Measurements from ENCODE around the gene HAP1.

DNA sequence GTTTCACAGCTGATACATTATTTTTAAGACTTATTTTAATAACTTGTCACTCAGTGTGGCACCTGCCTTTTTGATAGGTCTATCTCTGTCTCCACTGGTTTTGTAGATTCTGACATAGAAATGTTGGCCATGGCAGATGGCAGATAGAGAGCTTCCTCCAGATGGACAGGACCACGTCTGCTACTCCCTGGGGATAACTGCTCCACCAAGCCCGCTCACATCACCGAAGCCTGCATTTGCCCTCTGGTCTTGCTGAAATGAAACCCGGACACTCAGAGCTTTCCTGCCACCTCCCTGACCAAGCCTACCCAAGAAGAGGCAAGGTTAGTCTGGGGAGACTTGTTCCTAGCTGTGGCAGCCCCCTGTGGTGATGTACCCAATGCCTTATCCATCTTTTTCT, 16.4 kb upstream of the HAP1 start:
- TF ChIP-seq, protein P1, sequence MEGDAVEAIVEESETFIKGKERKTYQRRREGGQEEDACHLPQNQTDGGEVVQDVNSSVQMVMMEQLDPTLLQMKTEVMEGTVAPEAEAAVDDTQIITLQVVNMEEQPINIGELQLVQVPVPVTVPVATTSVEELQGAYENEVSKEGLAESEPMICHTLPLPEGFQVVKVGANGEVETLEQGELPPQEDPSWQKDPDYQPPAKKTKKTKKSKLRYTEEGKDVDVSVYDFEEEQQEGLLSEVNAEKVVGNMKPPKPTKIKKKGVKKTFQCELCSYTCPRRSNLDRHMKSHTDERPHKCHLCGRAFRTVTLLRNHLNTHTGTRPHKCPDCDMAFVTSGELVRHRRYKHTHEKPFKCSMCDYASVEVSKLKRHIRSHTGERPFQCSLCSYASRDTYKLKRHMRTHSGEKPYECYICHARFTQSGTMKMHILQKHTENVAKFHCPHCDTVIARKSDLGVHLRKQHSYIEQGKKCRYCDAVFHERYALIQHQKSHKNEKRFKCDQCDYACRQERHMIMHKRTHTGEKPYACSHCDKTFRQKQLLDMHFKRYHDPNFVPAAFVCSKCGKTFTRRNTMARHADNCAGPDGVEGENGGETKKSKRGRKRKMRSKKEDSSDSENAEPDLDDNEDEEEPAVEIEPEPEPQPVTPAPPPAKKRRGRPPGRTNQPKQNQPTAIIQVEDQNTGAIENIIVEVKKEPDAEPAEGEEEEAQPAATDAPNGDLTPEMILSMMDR (IDR thresholded peaks at IDR 0.05) = no peak
- no peak; the same call in 1 of the 2 replicates for TF ChIP-seq POLR2AphosphoS5 (IDR thresholded peaks at IDR 0.05; ENCODE audit: low read depth, low read length)

Data from Panc1 (cell line).